H1 (cell line): ENCODE data around the gene STX5. TPM values are rescaled to one million over a fixed set of nuclear protein-coding genes. Genes with fewer than 3 reads are reported as not detected.

Source experiments
- CTCF ChIA-PET: fragments of 300-600 bp; sonication (Branson Sonifier 250); formaldehyde crosslinking; loops from one replicate; lab custom pipeline; 2021; ENCODE audit not compliant: partially characterized antibody; lab: Charles Lee
- POLR2A ChIA-PET: fragments of 300-600 bp; sonication (Branson Sonifier 250); formaldehyde crosslinking; loops from one replicate; lab custom pipeline; 2021; ENCODE audit warnings: inconsistent platforms; ENCODE audit not compliant: partially characterized antibody; lab: Charles Lee
- DNase-seq, 2 experiments: peaks; one replicate each; pipeline versions ENCODE4 v3.0.0 to v3.0.0-alpha.2; 2010 to 2022; ENCODE audit warnings: low spot score in 2 of 2, low read depth in 1 of 2, mixed read lengths in 1 of 2
- FAIRE-seq: peaks from 2 replicates; lab custom pipeline; 2011; peaks lifted over from hg19 to GRCh38; lab: Jason Lieb, UNC
- H2AFZ ChIP-seq: 2 replicates; pipeline ENCODE4 v1.8.1; 2012; ENCODE audit warnings: low read length, inconsistent platforms
- H2AK5ac ChIP-seq: 2 replicates; pipeline ENCODE4 v1.6.1; 2013; ENCODE audit warnings: low read depth, low read length
- H2BK120ac ChIP-seq: replicated peaks from 2 replicates; pipeline ENCODE3; 2013; ENCODE audit warnings: low read depth, low read length, inconsistent platforms
- H2BK12ac ChIP-seq: 2 replicates; pipeline ENCODE4 v1.6.1; 2013; ENCODE audit warnings: low read depth, low read length
- H2BK15ac ChIP-seq: 2 replicates; pipeline ENCODE4 v1.6.1; 2013; ENCODE audit warnings: low read length
- H2BK20ac ChIP-seq: 2 replicates; pipeline ENCODE4 v1.6.1; 2013; ENCODE audit warnings: low read length
- H2BK5ac ChIP-seq: 2 replicates; pipeline ENCODE4 v1.6.1; 2013; ENCODE audit warnings: low read depth, low read length
- H3K14ac ChIP-seq: 2 replicates; pipeline ENCODE4 v1.6.1; 2013; ENCODE audit warnings: inconsistent platforms; ENCODE audit not compliant: insufficient read length
- H3K18ac ChIP-seq: 2 replicates; pipeline ENCODE4 v1.6.1; 2013; ENCODE audit warnings: low read length; ENCODE audit errors: extremely low read depth
- H3K23ac ChIP-seq: 2 replicates; pipeline ENCODE4 v1.6.1; 2013; ENCODE audit warnings: inconsistent platforms; ENCODE audit not compliant: insufficient read length
- H3K23me2 ChIP-seq: 2 replicates; pipeline ENCODE4 v1.6.1; 2013; ENCODE audit warnings: low read depth, low read length
- H3K27ac ChIP-seq: 2 replicates; pipeline ENCODE4 v1.6.1; 2011; ENCODE audit warnings: low read depth, low read length, inconsistent platforms
- H3K27me3 ChIP-seq, 4 experiments: replicated peaks in 1 of 4; 1 replicate in 1 of 4; 2 replicates in 3 of 4; pipeline versions ENCODE4 v1.6.1 to v1.8.1; 2011 to 2013; ENCODE audit warnings: low read length in 3 of 4, mild to moderate bottlenecking in 3 of 4, inconsistent platforms in 2 of 4, mixed read lengths in 2 of 4, moderate library complexity in 1 of 4; ENCODE audit not compliant: control insufficient read depth in 3 of 4, insufficient read depth in 3 of 4; ENCODE audit errors: extremely low read depth in 1 of 4
- H3K36me3 ChIP-seq, 4 experiments: 2 replicates each; pipeline versions ENCODE4 v1.6.1 to v1.8.1; 2011 to 2013; ENCODE audit warnings: mild to moderate bottlenecking in 4 of 4, low read length in 3 of 4, moderate library complexity in 2 of 4, control low read depth in 1 of 4, inconsistent platforms in 1 of 4; ENCODE audit not compliant: insufficient read depth in 4 of 4, control insufficient read depth in 2 of 4
- H3K4ac ChIP-seq: replicated peaks from 2 replicates; pipeline ENCODE3; 2013; ENCODE audit warnings: low read length, low read depth, mixed read lengths, inconsistent platforms; ENCODE audit not compliant: insufficient read length
- H3K4me1 ChIP-seq, 4 experiments: replicated peaks in 1 of 4; 1 replicate in 1 of 4; 2 replicates in 3 of 4; pipeline versions ENCODE4 v1.6.1 to v1.8.1; 2011 to 2013; ENCODE audit warnings: low read length in 3 of 4, inconsistent platforms in 2 of 4, mixed read lengths in 1 of 4; ENCODE audit not compliant: insufficient read depth in 4 of 4, control insufficient read depth in 3 of 4
- H3K4me2 ChIP-seq, 2 experiments: 2 replicates each; pipeline versions ENCODE4 v1.6.1 to v1.8.1; 2011 to 2013; ENCODE audit warnings: low read depth in 2 of 2, low read length in 2 of 2, control low read depth in 1 of 2, inconsistent platforms in 1 of 2, mild to moderate bottlenecking in 1 of 2; ENCODE audit not compliant: insufficient read depth in 1 of 2
- H3K4me3 ChIP-seq, 4 experiments: fragments of 200-600, 300-600 bp in 1 of 4; sonication (generic), shearing (Covaris generic), sonication (Bioruptor Twin) in 1 of 4; 2 replicates each; pipeline versions ENCODE4 v1.5.1 to v1.8.1; 2011 to 2016; ENCODE audit warnings: low read length in 4 of 4, low read depth in 3 of 4, control low read depth in 2 of 4, inconsistent platforms in 2 of 4, mild to moderate bottlenecking in 2 of 4, mixed read lengths in 1 of 4, moderate library complexity in 1 of 4; ENCODE audit not compliant: insufficient read depth in 2 of 4; ENCODE audit errors: extremely low read depth in 1 of 4
- H3K56ac ChIP-seq: replicated peaks from 2 replicates; pipeline ENCODE3; 2013; ENCODE audit warnings: low read depth, mild to moderate bottlenecking, mixed read lengths, low read length, inconsistent platforms; ENCODE audit not compliant: insufficient read length
- H3K79me1 ChIP-seq: 2 replicates; pipeline ENCODE4 v1.6.1; 2013; ENCODE audit warnings: low read depth, low read length, control low read depth
- H3K79me2 ChIP-seq, 2 experiments: 2 replicates each; pipeline versions ENCODE4 v1.6.1 to v1.8.1; 2012 to 2013; ENCODE audit warnings: low read length in 2 of 2, mild to moderate bottlenecking in 2 of 2, inconsistent platforms in 1 of 2; ENCODE audit not compliant: insufficient read depth in 2 of 2, control insufficient read depth in 1 of 2
- H3K9ac ChIP-seq, 4 experiments: replicated peaks in 1 of 4; 1 replicate in 1 of 4; 2 replicates in 3 of 4; pipeline versions ENCODE4 v1.6.1 to v1.8.1; 2011 to 2013; ENCODE audit warnings: low read depth in 3 of 4, low read length in 3 of 4, control low read depth in 2 of 4, mild to moderate bottlenecking in 2 of 4, moderate library complexity in 2 of 4, inconsistent platforms in 1 of 4; ENCODE audit errors: extremely low read depth in 1 of 4
- H3K9me3 ChIP-seq, 2 experiments: 2 replicates each; pipeline versions ENCODE4 v1.6.1 to v1.8.1; 2012 to 2013; ENCODE audit warnings: mild to moderate bottlenecking in 2 of 2, moderate library complexity in 2 of 2, control low read depth in 1 of 2, inconsistent platforms in 1 of 2, low read depth in 1 of 2, low read length in 1 of 2, mixed read lengths in 1 of 2; ENCODE audit not compliant: insufficient read depth in 2 of 2
- H4K20me1 ChIP-seq, 2 experiments: replicated peaks in 1 of 2; 2 replicates each; pipeline versions ENCODE3 to v1.8.1; 2011 to 2013; ENCODE audit warnings: inconsistent platforms in 2 of 2, low read length in 2 of 2, mild to moderate bottlenecking in 1 of 2; ENCODE audit not compliant: insufficient read depth in 2 of 2, control insufficient read depth in 1 of 2
- H4K5ac ChIP-seq: 2 replicates; pipeline ENCODE4 v1.6.1; 2013; ENCODE audit warnings: low read length, low read depth, mixed read lengths, inconsistent platforms; ENCODE audit not compliant: insufficient read length
- H4K8ac ChIP-seq: 2 replicates; pipeline ENCODE4 v1.8.0; 2013; ENCODE audit warnings: mild to moderate bottlenecking, moderate library complexity, low read length, inconsistent platforms; ENCODE audit not compliant: insufficient read depth; ENCODE audit errors: extremely low read depth
- H4K91ac ChIP-seq: replicated peaks from 2 replicates; pipeline ENCODE3; 2013; ENCODE audit warnings: low read length, mixed read lengths, inconsistent platforms; ENCODE audit not compliant: insufficient read length
- BACH1 ChIP-seq: IDR thresholded peaks from 2 replicates; pipeline ENCODE4 v1.6.1; 2012; ENCODE audit warnings: low read length, improper control_type of control experiment
- CTBP2 ChIP-seq: IDR thresholded peaks from 2 replicates; pipeline ENCODE4 v1.7.0; 2011; ENCODE audit warnings: borderline replicate concordance, mild to moderate bottlenecking, moderate library complexity, mixed read lengths, low read length; ENCODE audit not compliant: insufficient read depth, insufficient read length
- EGR1 ChIP-seq: IDR thresholded peaks from 2 replicates; pipeline ENCODE4 v1.6.1; 2011; ENCODE audit warnings: low read depth, low read length, borderline replicate concordance
- HDAC2 ChIP-seq, 2 experiments: fragments of 300-600 bp in 1 of 2; sonication (generic) in 1 of 2; IDR thresholded peaks; 2 replicates each; pipeline ENCODE4 v1.6.1; 2011 to 2012; ENCODE audit warnings: low read depth in 2 of 2, low read length in 2 of 2, mild to moderate bottlenecking in 2 of 2, moderate library complexity in 2 of 2, borderline replicate concordance in 1 of 2, inconsistent platforms in 1 of 2
- JUN ChIP-seq: IDR thresholded peaks from 2 replicates; pipeline ENCODE4 v1.6.1; 2011; ENCODE audit warnings: low read depth, mild to moderate bottlenecking, improper control_type of control experiment, low read length
- KDM1A ChIP-seq: fragments of 200-600, 300-600 bp; sonication (generic); IDR thresholded peaks from 2 replicates; pipeline ENCODE4 v1.7.1; 2016; ENCODE audit warnings: mild to moderate bottlenecking, low read length, borderline replicate concordance
- PHF8 ChIP-seq: fragments of 200-600 bp; sonication (generic); conservative IDR thresholded peaks from 2 replicates; pipeline ENCODE4 v1.7.1; 2012; ENCODE audit warnings: low read depth, mild to moderate bottlenecking, inconsistent platforms, low read length, moderate library complexity
- POU5F1 ChIP-seq: IDR thresholded peaks from 2 replicates; pipeline ENCODE4 v1.6.1; 2011; ENCODE audit warnings: low read depth, mild to moderate bottlenecking, low read length, moderate library complexity
- SAP30 ChIP-seq: fragments of 300-600 bp; sonication (generic); IDR thresholded peaks from 2 replicates; pipeline ENCODE4 v1.7.1; 2012; ENCODE audit warnings: low read length, moderate library complexity, mild to moderate bottlenecking, inconsistent platforms; ENCODE audit not compliant: insufficient read depth, insufficient replicate concordance
- SUZ12 ChIP-seq: fragments of 200-600 bp; sonication (generic); IDR thresholded peaks from 2 replicates; pipeline ENCODE4 v1.6.1; 2012; ENCODE audit warnings: mild to moderate bottlenecking, inconsistent platforms, low read length, moderate library complexity, mixed read lengths
- TEAD4 ChIP-seq: IDR thresholded peaks from 2 replicates; pipeline ENCODE4 v1.6.1; 2012; ENCODE audit warnings: low read depth, low read length, inconsistent platforms, mixed read lengths
- USF2 ChIP-seq: IDR thresholded peaks from 2 replicates; pipeline ENCODE4 v1.6.1; 2011; ENCODE audit warnings: low read length, improper control_type of control experiment
- YY1 ChIP-seq: IDR thresholded peaks from 2 replicates; pipeline ENCODE4 v1.6.1; 2011; ENCODE audit warnings: low read depth, mild to moderate bottlenecking, low read length
- WGBS, 2 experiments: shearing (Covaris generic) in 1 of 2; methylation state at CpG; one replicate each; pipeline versions ENCODE4 v1.1.6 to v1.1.7; 2013 to 2015; ENCODE audit warnings: low lambda C conversion rate in 2 of 2, mixed read lengths in 2 of 2, inconsistent platforms in 1 of 2, low coverage in 1 of 2, missing lambda C conversion rate in 1 of 2; ENCODE audit not compliant: insufficient replicate concordance in 2 of 2, insufficient coverage in 1 of 2, insufficient read length in 1 of 2; ENCODE audit errors: extremely low coverage in 1 of 2, missing lambda C conversion rate in 1 of 2; 5-methylcytosine and 5-hydroxymethylcytosine counted together
- polyA plus RNA-seq, 7 experiments: library from polyadenylated mRNA; depleted of rRNA in 3 of 7; stranded (reverse) in 5 of 7; unstranded in 2 of 7; fragments of >200 nt in 5 of 7; fragments of 200-250 nt in 2 of 7; gene quantifications; 1 replicate in 5 of 7; 2 replicates in 1 of 7; 4 replicates in 1 of 7; pipeline versions ENCODE4 v1.2.1 to v1.2.3, GENCODE V29; 2011 to 2013; ENCODE audit warnings: missing spikeins in 2 of 7, mixed read lengths in 2 of 7
- total RNA-seq: library from RNA; stranded (reverse); fragmentation: NEBNext Ultra II Directional; extraction: Animal tissue kit (Norgen Biotek cat#: 25700); gene quantifications from 2 replicates; pipeline ENCODE4 v1.2.1, GENCODE V29; 2021

The STX5 gene
- total and polyA plus RNA-seq, 2 of the 8 experiments (the other 6 are each of a cell fraction or from before 2014, with no cell fraction given): 24.2 to 28.5 TPM

GRCh38 chr11:62846177-62846576 is 14.3 kb upstream of the STX5 start:
- peaks cover 7% of the 10 kb centered on the region; the same call in 1 of the 2 replicates for H3K23me2 ChIP-seq
- no peak overlapping the region for H3K4ac ChIP-seq
- H4K8ac ChIP-seq: no peak overlapping the region
- no peaks in the 10 kb centered on the region for H3K36me3 ChIP-seq
- WGBS, 2 experiments: 85% methylated on average over 3 of the region's 3 CpGs; no CpG with 5 or more reads in 1 of the 2 experiments
- CTCF ChIA-PET: no interaction called here
- H3K79me1 ChIP-seq: no peaks in the 10 kb centered on the region
- POLR2A ChIA-PET: interaction anchor here (9.7 to 20.0 kb wide), 3 partner anchors 7 to 39 kb away, joined by 398 to 2104 read pairs (median 913); partner anchors contain the start of genes SLC3A2, STX5 and TEX54
- H3K4me2 ChIP-seq: no peak overlapping the region
- H2AK5ac ChIP-seq: no peak overlapping the region
- H3K4me3 ChIP-seq: no peak overlapping the region
- no peak overlapping the region for H3K9ac ChIP-seq
- H3K4me1 ChIP-seq: peaks cover 0 to 5% (median 0%) of the 10 kb centered on the region in 4 experiments; a peak in 2 of 7 replicates
- H3K9me3 ChIP-seq: no peaks in the 10 kb centered on the region
- no peaks in the 10 kb centered on the region for H3K27me3 ChIP-seq
- no peak overlapping the region for H2BK120ac ChIP-seq
- H3K18ac ChIP-seq: no peak overlapping the region
- no peak overlapping the region for H2BK15ac ChIP-seq
- no peaks in the 10 kb centered on the region for H3K79me2 ChIP-seq
- no peak overlapping the region for H2BK12ac ChIP-seq
- no peak overlapping the region for H4K91ac ChIP-seq
- H3K23ac ChIP-seq: no peak overlapping the region
- H2AFZ ChIP-seq: no peak overlapping the region
- no peak overlapping the region for H3K56ac ChIP-seq
- H2BK5ac ChIP-seq: no peak overlapping the region
- H2BK20ac ChIP-seq: no peak overlapping the region
- DNase-seq (no peak), FAIRE-seq (no peak)
- H4K20me1 ChIP-seq: peaks cover 0 to 1% of the 10 kb centered on the region in 2 experiments
- H3K14ac ChIP-seq: no peak overlapping the region
- H3K27ac ChIP-seq: no peak overlapping the region
- H4K5ac ChIP-seq: no peak overlapping the region
- TF ChIP-seq EGR1: no peak
- no peak for TF ChIP-seq TEAD4
- TF ChIP-seq PHF8: no peak
- no peak for TF ChIP-seq CTBP2
- TF ChIP-seq POU5F1: no peak
- no peak for TF ChIP-seq SAP30
- TF ChIP-seq JUN: no peak
- TF ChIP-seq YY1: no peak
- TF ChIP-seq USF2: no peak
- TF ChIP-seq HDAC2 (IDR thresholded peaks at IDR 0.05; ENCODE audit: borderline replicate concordance in 1 of 2, low read depth in 2 of 2, low read length in 2 of 2): no peak
- TF ChIP-seq KDM1A: no peak
- no peak for TF ChIP-seq BACH1
- TF ChIP-seq SUZ12: no peak
